ENCODE measurements around the gene FUT7.

Gene FUT7

DNA sequence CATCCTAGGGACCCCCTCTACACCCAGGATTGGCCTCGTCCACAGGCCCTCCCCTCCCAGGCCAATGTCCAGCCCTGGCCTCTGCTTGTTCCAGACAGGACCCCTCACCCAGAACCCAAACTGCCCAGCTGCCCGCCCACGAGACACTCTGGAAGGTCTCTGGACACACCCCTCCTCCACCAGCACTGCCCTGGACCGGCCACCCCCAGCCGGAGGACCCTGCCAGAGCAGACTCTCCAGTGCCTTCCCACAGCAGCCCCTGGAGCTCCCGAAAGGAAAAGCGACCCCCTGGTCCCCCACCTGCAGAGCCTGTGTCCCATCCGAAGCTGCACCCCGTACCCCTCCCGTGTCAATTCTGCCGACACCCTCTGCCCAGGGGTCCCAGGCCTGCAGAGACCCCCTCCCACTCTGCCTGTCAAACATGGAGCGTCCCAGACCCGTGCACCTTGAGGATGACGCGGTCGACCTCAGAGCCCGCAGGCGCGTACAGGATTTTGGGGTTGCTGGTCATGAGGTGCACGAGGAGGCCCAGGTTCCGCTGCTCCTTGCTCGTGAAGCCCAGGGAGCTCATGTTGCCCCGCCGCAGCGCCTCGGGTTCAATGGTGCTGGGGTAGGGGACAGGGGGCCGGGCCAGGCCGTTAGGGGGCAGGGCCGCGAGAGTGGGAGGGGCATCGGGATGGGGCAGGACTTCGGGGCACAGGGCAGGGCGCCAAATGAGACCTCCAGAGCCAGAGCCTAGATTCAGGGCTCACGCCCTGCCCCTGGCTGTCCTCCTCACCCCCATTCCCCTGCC is 11.8 kb downstream of the FUT7 start:
- DNase-seq (ENCODE audit: low read depth in 3 of 3, low spot score in 1 of 3): no peak

DNA sequence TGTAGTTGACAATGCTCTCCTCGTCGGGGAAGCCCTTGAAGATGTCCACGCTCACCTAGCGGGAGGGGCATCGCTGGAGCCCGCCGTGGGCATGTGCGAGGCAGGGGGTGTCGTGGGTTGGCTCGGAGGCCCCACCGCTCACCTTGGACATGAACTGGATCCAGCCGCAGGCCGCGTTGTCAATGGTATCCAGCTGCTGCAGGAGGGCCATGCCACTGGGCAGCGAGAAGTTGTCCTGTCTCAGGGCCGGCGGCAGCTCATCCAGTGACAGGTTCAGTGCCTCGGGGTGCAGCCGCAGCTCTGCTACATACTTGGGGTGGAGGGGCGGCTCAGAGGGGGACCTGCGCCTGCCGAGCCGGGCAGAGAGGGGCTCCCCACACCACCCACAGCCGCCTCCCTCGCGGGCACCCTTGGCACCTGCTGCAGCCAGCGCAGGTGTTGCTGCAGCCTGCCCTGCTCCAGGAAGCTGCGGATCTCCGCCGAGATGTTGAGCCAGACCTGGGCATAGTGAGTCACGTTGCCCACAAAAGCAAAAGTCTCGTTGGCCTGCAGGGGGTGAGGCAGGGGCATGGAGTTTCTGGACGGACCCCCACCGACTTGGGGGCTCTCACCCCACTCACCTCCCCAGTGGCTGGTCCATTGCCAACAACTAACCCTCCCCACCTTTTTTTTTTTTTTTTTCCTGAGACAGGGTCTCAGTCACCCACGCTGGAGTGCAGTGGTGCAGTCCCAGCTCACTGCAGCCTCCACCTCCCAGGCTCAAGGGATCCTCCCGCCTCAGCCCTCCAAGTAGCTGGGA is 12.9 kb downstream of the FUT7 start:
- no peak for DNase-seq (ENCODE audit: low read depth in 3 of 3, low spot score in 1 of 3)

DNA sequence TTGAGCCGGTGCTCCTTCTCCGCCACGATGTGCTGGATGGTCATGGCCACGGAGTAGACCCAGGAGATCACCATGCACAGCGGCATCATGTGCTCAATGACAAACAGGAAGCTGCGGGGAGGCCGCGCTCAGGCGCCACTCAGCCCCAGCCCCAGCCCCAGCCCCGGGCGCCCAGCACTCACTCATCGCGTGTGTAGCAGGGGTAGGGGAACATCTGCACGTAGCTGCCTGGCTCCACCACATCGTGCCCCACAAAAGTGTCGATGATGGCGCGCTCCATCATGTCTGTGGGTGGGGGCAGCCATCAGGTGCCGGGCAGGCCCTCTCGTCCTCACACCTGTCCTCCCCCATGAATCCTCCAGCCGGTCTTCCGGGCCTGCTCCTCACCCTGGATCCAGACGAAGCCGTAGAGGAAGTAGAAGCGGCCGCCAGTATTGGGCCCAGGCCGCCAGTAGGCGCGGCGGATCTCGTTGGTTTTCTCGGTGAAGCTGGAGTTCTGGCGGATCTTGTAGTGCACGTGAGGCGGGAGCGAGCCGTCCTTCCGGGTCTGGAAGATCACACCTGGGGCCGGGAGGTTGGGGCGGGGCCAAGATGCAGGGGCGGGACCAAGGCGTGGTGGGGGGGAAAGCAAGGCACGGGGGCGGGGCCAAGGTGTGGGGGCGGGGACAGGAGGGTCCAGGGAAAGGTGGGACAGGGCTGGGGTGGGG is 13.9 kb downstream of the FUT7 start:
- DNase-seq (ENCODE audit: low read depth in 3 of 3, low spot score in 1 of 3): no peak

DNA sequence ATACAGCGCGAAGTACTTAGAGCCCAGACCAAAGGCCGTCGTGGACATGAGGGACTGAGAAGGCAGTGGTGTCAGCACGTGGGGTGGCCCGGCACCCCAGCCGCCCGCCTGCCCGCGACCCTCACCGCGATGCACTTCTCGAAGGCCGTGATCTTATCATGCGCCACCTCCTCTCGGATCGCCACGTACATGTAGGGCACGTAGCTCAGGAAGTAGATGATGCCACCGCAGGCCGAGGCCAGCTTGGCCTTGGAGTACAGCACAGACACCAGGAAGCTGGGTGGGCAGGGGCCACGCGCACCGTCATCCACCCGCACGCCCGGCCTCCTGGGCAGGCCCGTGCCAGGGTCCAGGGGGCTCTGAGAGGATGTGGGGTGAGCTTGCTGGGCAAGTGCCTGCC is 14.8 kb downstream of the FUT7 start:
- DNase-seq (ENCODE audit: low read depth in 3 of 3, low spot score in 1 of 3): no peak

DNA sequence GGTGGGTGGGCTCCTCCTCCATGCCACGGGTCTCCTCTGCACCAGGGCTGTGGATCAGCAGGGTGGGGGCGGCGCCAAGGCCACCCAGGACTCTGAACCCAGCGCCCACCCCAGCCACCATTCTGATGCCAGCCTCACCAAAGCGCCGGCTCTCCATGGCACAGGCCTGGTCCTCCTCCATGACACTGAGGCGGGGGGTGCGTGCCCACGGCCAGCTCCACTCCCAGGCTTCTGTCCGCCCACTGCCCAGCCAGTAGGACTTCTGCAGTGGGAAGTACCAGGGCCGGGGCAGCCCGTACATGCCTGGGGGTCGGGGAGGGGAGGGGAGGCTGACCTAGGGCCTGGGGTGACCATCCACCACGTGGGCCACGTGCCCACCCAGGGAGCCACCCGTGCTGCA is 15.5 kb downstream of the FUT7 start:
- DNase-seq (ENCODE audit: low read depth in 3 of 3, low spot score in 1 of 3): no peak

DNA sequence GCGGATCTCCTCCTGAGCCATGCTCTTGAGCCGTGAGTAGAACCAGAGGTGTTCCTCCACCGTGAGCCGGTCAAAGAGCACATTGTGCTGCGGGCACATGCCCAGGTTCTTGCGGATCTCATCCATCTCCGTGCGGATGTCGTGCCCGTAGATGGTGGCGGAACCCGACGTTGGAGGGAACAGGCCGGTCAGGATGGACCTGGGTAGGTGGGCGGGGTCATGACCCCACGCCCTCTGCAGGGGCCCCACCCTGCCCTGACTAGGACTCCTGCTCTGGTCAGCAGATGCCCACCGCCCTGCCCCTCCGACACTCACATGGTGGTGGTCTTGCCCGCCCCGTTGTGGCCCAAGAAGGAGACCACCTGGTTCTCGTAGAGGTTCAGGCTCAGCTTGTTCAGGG is 15.9 kb downstream of the FUT7 start:
- no peak for DNase-seq (ENCODE audit: low read depth in 3 of 3, low spot score in 1 of 3)

DNA sequence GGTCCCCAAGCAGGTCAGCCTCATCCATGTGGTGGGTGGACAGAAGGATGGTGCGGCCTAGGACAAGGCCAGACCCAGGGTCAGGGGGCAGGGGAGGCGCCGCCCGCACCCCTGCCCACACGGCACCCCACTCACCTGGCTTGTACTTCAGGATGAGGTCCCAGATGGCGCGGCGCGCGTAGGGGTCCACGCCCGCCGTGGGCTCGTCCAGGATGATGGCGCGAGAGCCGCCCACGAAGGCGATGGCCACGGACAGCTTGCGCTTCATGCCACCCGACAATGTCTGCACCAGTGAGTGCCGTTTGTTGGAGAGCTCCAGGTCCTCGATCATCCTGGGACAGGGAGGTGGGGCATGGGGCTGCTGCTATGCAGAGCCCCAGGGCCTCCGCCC is 16.4 kb downstream of the FUT7 start:
- DNase-seq (ENCODE audit: low read depth in 3 of 3, low spot score in 1 of 3): no peak

DNA sequence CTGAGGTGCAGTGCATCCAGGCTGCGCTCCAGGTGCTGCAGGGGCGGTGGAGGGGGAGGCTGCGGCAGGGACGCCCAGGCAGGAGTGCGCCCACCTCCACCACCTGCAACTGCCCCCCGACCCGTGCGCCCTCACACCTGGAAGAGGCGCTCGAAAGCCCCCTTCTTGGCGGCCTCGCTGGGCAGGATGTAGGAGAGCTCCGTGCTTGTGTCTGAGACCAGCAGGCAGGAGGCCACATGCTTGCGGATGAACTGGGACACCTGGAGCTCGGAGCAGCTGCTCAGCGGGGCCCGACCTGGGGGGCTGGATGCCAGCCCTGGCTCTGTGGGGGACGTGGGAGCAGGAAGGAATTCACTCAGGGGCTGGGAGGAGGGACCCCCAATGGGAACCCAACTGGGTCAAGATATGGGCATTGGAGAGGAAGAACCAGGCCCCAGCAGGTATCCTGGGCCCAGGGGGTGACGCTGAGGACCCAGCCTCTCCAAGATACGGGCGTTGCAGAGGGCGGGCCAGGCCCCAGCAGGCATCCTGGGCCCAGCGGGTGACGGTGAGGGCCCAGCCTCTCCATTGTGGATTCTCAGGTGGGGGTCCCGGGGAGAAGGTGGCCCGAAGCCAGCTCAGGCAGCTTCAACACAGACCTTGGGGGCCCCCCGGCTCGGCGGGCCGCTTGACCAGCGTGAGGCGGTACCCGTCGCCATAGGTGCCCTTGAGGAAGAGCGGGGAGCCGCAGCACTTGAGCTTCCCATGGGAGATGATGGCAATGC is 16.9 kb downstream of the FUT7 start:
- DNase-seq (ENCODE audit: low read depth in 3 of 3, low spot score in 1 of 3): no peak

DNA sequence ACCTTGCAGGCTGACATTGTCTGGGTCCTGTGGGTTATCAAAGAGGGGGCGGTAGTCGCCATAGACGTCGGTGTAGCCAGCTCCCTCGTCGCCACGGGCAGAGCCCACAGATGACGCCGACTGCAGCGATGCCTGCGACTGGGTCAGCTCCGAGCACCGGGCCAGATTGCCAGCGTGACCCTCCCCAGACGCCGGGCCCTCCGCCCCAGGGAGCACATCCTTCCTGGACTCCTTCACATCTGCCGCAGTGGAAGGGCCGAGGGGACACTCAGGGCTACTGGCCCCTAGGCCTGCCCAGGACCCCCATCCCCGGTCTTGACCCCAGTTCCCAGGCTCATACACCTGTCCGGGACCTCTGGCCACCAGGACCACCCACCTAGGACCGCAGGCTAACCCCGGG is 17.7 kb downstream of the FUT7 start:
- no peak for DNase-seq (ENCODE audit: low read depth in 3 of 3, low spot score in 1 of 3)

DNA sequence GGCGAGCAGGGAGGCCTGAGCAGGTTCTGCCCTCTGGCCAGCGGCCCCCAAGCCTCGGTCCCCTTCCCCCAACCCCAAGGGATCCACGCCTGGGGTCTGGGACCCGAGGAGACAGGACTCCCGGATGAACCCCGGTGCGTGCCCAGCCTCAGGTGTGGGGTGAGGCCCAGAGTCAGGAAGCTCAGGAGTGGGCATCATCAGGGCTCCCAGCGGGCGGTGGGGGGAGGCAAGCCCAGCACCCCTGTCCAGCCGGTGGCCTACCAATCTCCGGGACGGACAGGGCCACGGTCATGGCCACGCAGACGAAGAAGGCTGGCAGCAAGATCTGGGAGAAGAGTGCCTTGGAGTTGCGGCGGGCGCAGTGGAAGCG is 18.3 kb downstream of the FUT7 start:
- no peak for DNase-seq (ENCODE audit: low read depth in 3 of 3, low spot score in 1 of 3)

DNA sequence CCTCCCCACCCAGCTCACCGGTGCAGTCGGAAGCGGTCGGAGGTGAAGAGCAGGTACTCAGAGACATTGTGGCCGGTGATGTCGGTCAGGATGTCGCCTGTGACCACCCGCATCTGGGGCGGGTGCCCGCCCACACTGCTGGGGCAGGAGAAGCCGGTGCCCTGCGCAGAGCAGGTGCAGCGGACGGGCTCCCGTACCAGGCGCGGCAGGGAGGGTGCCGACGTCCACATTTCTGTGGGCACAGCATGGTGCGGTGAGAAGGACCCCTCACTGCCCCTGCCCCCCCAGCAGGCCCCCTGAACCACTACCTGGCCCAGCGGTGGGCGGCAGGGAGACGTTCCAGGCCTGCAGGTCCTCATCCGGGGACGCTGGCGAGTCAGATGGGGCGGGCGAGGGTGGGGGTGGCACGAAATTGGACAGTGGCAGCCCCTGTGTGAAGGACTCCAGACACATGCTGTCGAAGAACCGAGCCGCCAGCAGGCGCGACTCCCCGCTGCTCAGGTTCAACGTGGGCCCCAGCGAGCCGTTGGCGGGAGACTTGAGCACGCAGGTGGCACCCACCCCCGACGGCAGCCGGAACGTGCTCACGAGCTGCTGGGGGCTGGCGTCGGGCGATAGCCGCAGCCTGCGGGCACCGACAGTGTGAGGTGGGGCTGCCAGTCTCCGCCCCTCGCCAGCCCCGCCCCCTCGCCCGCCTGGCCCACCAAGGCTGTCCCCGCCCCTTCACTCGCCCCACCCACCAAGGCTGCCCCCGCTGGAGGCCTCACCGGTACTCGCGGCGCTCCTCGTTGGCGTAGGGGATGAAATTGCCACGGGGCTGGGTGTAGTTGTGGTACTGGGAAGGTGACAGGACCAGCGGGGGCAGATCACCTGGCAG is 19.0 kb downstream of the FUT7 start:
- DNase-seq (ENCODE audit: low read depth in 3 of 3, low spot score in 1 of 3): no peak

DNA sequence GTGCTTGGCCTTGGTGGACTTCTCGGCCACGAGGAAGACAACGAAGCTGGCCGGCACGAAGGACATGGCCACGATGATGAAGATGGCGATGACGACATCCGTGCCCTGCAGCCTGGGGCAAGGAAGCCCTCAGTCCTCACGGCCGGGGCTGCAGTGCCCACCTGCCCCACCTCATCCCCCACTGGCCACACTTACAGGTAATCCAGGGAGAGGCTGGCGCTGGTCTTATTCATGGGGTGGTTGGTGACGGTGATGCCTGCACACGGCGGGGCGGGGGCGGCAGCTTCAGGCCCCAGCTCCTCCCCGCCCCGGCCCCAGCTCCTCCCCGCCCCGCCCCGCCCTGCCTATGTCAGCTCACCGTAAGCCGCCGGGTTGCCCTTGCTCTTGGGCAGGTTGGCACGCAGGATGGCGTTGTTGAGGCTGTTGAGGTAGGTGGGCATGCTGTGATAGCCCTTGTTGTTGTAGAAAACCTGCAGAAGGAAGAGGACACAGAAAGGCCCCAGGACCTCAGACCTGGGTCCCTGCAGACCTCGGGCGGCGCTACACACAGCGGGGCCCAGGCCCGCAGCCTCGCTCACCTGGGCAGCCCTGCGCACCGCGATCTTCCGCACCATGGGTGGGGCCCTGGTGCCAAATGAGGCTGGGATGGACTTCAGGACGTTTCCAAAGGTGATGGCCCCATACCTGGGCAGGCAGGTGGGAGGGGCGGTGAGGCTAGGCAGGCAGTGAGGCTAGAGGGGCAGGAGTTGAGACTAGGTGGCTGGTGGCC is 19.8 kb downstream of the FUT7 start:
- no peak for DNase-seq (ENCODE audit: low read depth in 3 of 3, low spot score in 1 of 3)

DNA sequence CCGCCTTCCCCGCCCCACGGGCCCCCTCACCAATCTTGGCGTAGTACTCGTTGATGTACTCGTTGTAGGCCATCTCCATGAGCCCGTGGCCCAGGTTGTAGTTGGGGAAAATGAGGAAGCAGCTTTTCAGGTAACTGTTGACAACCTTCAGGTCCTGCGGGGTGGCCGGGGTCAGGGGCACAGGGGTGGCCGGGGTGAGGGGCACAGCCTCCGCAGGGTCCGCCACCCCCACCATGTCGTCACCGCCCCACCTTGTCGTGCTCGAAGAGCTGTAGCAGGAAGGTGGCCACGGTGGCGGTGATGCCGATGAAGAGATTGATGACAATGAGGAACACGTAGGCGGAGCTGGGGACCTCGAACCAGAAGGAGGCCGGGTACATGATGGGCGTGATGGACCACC is 20.7 kb downstream of the FUT7 start:
- DNase-seq (ENCODE audit: low read depth in 3 of 3, low spot score in 1 of 3): no peak

DNA sequence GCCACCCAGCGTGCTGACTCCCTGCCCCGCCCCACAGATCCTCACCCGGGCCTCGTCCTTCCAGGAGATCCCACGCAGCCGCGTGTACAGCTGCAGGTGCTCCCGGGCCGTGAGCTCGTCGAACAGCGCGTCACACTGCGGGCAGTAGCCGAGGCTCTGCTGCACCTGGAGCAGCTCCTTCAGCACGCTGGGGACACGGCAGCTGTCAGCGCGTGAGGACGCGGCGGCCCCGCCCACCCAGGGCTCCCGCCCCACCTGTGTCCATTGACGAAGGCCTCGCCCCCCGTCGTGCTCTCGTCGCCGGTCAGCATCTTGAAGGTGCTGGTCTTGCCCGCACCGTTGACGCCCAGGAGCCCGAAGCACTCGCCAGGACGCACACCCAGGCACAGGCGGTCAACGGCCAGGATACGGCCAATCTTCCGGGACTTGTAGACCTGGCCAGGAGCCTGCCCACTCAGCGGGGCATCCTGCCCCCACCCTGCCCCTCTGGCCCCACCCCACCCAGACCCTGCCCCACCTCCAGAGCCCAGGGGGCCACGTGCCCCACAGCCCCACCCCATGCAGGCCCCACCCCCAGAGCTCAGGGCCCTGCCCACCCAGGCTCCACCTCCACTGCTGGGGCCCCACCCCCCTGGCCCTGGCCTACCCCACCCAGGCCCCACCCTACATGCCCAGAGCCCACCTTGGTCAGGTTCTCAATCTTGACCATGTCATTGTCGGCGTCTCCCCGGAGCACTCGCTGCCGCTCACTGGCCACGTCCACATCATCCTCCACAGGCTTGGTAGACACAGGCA is 21.8 kb downstream of the FUT7 start:
- DNase-seq (ENCODE audit: low read depth in 3 of 3, low spot score in 1 of 3): no peak

DNA sequence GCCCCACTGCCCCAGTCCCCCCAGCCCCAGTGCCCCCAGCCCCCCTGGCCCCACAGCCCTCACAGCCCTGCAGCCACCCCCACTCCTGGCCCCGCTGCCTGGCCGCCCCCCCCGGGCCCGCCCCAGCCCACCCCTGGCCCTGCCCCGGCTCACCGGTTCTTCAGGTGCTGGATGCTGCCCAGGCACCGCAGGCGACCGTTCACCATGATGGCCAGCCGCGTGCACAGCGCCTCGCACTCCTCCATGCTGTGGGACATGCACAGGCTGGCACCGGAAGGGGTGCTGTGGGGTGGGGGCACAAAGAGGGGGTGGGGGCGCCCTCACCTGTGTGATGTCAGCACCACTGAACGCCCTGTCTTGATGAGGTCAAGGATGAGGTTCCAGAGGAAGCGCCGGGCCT is 22.7 kb downstream of the FUT7 start:
- no peak for DNase-seq (ENCODE audit: low read depth in 3 of 3, low spot score in 1 of 3)

DNA sequence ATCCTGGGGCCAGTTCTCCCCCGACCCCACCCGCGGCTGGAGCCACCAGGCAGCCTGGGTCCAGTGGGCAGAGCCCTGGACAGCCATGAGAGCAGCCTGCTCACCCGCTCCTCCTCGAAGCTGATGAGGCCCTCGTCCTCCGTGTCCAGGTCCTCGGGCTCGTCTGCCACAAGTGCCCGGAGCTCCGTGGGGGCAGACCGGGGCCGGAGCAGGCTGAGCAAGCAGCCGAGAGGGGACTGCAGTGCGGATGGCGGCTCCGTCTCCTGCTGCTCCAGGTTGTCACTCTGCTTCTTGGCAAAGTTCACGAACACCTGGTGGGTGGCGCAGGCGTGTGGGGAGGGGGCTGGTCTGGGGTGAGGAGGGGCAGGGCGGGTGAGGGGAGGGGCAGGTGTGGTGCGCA is 23.6 kb downstream of the FUT7 start:
- no peak for DNase-seq (ENCODE audit: low read depth in 3 of 3, low spot score in 1 of 3)

DNA sequence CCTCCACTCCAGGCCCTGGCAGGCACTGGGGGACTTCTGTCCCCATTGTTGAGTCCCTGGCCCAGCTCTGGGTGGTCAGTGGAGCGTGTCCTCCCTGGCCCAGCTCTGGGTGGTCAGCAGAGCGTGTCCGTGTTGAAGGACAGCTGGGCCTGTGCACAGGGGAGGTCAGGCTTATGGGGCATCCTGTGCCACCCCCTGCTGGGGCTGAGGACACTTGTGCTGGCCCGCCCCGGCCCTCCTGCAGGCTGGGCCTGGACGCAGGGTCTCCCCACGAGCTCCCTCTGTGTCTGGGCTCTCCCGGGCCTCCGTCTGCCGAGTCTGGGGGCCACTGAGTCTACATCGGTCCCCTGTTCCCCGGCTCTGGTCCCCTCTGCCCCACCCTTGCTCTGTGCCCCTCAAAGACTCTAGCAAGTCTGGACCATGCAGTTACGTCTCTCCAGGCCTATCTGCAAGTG is 24.0 kb downstream of the FUT7 start:
- DNase-seq (ENCODE audit: low read depth in 3 of 3, low spot score in 1 of 3): no peak

DNA sequence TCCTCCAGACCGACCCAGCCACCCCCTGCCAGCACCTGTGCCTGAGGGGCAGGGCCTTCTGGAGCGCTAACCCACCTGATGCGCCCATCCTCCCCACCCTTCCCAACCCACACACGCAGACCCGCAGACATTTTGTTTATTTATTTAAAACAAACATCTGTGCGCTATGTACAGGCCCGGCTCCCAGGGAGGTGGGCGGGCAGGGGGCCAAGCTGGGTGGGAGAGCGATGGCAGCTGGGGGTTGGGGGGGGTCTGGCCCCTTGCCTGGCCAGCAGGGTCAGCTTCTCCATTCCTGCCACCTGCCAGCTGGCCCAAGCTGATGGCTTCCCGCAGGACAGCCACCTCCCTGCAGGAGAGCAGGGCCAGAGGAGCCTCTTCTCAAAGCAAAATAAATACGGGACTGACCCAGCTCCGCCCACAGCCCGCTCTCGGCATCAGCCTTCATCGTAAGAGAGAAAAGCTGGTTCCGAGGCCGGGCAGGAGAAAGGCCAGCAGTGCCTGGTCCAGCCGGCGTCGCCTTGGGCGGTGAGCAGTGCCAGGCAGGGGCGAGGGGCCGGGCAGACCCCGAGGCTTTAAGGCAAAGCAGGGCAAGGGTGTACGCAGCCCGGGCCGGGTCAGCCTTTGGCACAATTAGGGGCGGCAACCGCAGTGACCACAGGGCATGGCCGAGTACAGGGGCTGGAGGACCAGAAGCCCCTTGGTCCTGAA is 24.6 kb downstream of the FUT7 start:
- no peak for DNase-seq (ENCODE audit: low read depth in 3 of 3, low spot score in 1 of 3)

Data from stimulated activated CD4-positive, alpha-beta T cell treated with anti-CD3 and anti-CD28 coated beads, TNF-alpha, amount 100 ng/mL, for 1 hour (primary cell).